ENCODE measurements around the gene OR5L2.

Gene OR5L2

GRCh38 chr11:55826919-55827318, at the start of gene OR5L2:
Gene OR5L2, plus strand, starts transcription at chr11:55827219. Its CDS starts 0 bp downstream, at chr11:55827219.
- H3K27ac ChIP-seq, result no peak within 1 kb of the TSS
- ChIA-PET CTCF (interaction anchor here (0.6 kb wide), 1 partner anchor 975 kb away, joined by 3 read pairs; no protein-coding TSS in a partner anchor), POLR2A (ENCODE audit: low non-redundant PET) (no interaction called here)
- no peak for TF ChIP-seq CTCF (conservative IDR thresholded peaks at IDR 0.05; ENCODE audit: low read depth)
- DNase-seq (ENCODE audit: low spot score), result no peak

- ChIA-PET POLR2A (ENCODE audit: low non-redundant PET) (no interaction called here), CTCF (no interaction called here)
- no peak overlapping the region for H3K27ac ChIP-seq
- TF ChIP-seq CTCF (conservative IDR thresholded peaks at IDR 0.05; ENCODE audit: low read depth), result no peak
- no peak for DNase-seq (ENCODE audit: low spot score)
These were observed 35.4 kb upstream of the OR5L2 start for GRCh38 chr11:55791606-55792005.

- no peak for TF ChIP-seq CTCF (conservative IDR thresholded peaks at IDR 0.05; ENCODE audit: low read depth)
- DNase-seq (ENCODE audit: low spot score), result no peak
- ChIA-PET CTCF (no interaction called here), POLR2A (ENCODE audit: low non-redundant PET) (no interaction called here)
- no peak overlapping the region for H3K27ac ChIP-seq
These were observed 33.7 kb upstream of the OR5L2 start for GRCh38 chr11:55793321-55793720.

GRCh38 chr11:55795256-55795655, 31.8 kb upstream of the OR5L2 start, which contains the start of gene OR5D14:
Gene OR5D14, plus strand, starts transcription at chr11:55795556. Its CDS starts 0 bp downstream, at chr11:55795556.
- no peak for TF ChIP-seq CTCF (conservative IDR thresholded peaks at IDR 0.05; ENCODE audit: low read depth)
- CTCF ChIA-PET, result no interaction called here

GRCh38 chr11:55806248-55806647, 20.8 kb upstream of the OR5L2 start:
- ChIA-PET CTCF (no interaction called here), POLR2A (ENCODE audit: low non-redundant PET) (no interaction called here)
- no peak overlapping the region for H3K27ac ChIP-seq
- DNase-seq (ENCODE audit: low spot score), result no peak
- no peak for TF ChIP-seq CTCF (conservative IDR thresholded peaks at IDR 0.05; ENCODE audit: low read depth)

More at GRCh38 chr11:55795256-55795655, 31.8 kb upstream of the OR5L2 start, which contains the start of gene OR5D14:
- no peak for DNase-seq (ENCODE audit: low spot score)
- H3K27ac ChIP-seq, result no peak within 1 kb of the TSS
- POLR2A ChIA-PET (ENCODE audit: low non-redundant PET), result no interaction called here

- no peak for TF ChIP-seq CTCF (conservative IDR thresholded peaks at IDR 0.05; ENCODE audit: low read depth)
- no peak for DNase-seq (ENCODE audit: low spot score)
- CTCF ChIA-PET, result no interaction called here
- POLR2A ChIA-PET (ENCODE audit: low non-redundant PET), result no interaction called here
- no peak within 1 kb of the TSS for H3K27ac ChIP-seq
These were observed 16.0 kb upstream of the OR5L2 start, which contains the start of gene OR5L1 for GRCh38 chr11:55811067-55811466. Gene OR5L1, plus strand, starts transcription at chr11:55811367. Its CDS starts 100 bp downstream, at chr11:55811467.

All from RWPE1 (cell line).